ENCODE results near the gene WWC1. TPM values are rescaled to one million over a fixed set of nuclear protein-coding genes. Genes with fewer than 3 reads are reported as not detected.

WWC1 gene
- polyA plus RNA-seq, 6 donors from 2014 or later = 0.45 TPM; not detected in 5

DNA sequence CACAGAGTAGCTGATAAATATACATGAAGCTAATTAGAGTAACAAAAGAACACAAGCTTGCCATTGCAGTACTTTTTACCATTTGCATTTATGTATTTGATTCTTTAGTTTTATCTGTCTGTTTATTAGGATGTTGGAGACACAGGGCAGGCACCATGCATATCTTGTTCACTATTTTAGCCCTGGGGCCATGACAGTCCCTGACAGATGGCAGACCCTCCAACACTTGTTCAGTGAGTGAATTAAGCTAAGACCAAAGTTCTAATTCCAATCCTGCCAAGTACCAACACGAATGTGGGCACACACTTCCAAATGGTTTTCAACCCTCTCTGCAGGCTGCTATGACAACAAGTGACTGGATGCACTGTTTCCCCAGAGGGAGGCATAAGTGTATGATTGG is 182.9 kb downstream of the WWC1 start:
- Mint-ChIP-seq H3K4me1 (no peaks in the 10 kb centered on the region), H3K27me3 (peaks cover 6 to 32% (median 30%) of the 10 kb centered on the region in 3 donors), H3K9me3 (peaks cover 0 to 2% (median 0%) of the 10 kb centered on the region in 7 donors), H3K36me3 (no peaks in the 10 kb centered on the region), H3K27ac (no peak overlapping the region), H3K4me3 (no peak overlapping the region)
- no peak for ATAC-seq (ENCODE audit: low read depth in 2 of 2)
- no peak for DNase-seq

GRCh38 chr5:168477060-168477459 is 185.6 kb downstream of the WWC1 start:
- no peak for ATAC-seq (ENCODE audit: low read depth in 2 of 2)
- Mint-ChIP-seq H3K9me3 (no peaks in the 10 kb centered on the region), H3K27ac (no peak overlapping the region), H3K4me1 (peaks cover 0 to 2% (median 0%) of the 10 kb centered on the region in 3 donors), H3K4me3 (no peak overlapping the region), H3K36me3 (no peaks in the 10 kb centered on the region), H3K27me3 (peaks cover 14 to 43% (median 27%) of the 10 kb centered on the region in 3 donors)
- DNase-seq = no peak

- no peak overlapping the region for H3K4me3 Mint-ChIP-seq
- no peak overlapping the region for H3K27ac Mint-ChIP-seq
- ATAC-seq (ENCODE audit: low read depth in 2 of 2) = no peak
- no peaks in the 10 kb centered on the region for H3K9me3 Mint-ChIP-seq
- DNase-seq = no peak
- peaks cover 23 to 57% (median 32%) of the 10 kb centered on the region in 3 donors for H3K27me3 Mint-ChIP-seq
- H3K36me3 Mint-ChIP-seq = no peaks in the 10 kb centered on the region
- H3K4me1 Mint-ChIP-seq = peaks cover 0 to 2% (median 0%) of the 10 kb centered on the region in 3 donors
These were observed 187.7 kb downstream of the WWC1 start for GRCh38 chr5:168479166-168479565.

DNA sequence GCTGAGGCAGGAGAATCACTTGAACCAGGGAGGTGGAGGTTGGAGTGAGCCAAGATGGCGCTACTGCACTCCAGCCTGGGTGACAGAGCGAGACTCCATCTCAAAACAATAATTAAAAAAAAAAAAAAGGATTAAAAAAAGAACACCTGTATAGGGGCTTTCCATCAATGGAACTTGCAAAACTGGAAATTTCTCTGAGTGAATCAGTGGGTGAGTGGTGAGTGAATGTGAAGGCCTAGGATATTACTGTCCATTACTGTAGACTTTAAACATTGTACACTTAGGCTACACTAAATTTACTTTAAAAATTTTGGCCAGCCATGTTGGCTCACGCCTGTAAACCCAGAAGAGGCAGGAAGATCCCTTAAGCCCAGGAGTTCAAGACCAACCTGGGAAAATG is 189.2 kb downstream of the WWC1 start:
- no peak overlapping the region for H3K4me3 Mint-ChIP-seq
- no peaks in the 10 kb centered on the region for H3K9me3 Mint-ChIP-seq
- no peak for ATAC-seq (ENCODE audit: low read depth in 2 of 2)
- peaks cover 23 to 57% (median 32%) of the 10 kb centered on the region in 3 donors for H3K27me3 Mint-ChIP-seq
- peaks cover 4 to 8% (median 7%) of the 10 kb centered on the region in 3 donors for H3K4me1 Mint-ChIP-seq
- DNase-seq = no peak
- H3K36me3 Mint-ChIP-seq = no peaks in the 10 kb centered on the region
- H3K27ac Mint-ChIP-seq = no peak overlapping the region

DNA sequence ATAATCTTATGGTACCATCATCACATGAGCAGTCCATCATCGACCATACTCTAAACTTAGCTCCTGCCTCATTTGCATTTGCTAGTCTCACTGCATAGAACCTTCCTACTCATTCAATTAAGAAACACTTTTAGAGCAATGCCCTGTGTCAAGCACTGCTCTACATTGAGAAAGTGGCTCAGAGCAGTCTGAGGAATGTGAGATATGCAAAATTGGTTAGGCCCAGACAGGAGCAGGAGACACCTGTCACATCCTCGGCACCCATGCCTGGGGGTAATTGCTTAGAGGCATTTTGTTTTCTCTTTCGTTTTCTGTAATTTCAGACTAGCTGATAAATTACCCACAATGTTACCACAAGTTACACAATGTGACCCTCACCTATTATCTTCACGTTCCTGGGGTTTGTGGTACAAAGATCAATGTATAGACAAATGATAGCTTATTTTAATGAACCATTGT is 189.9 kb downstream of the WWC1 start:
- no peak overlapping the region for H3K27ac Mint-ChIP-seq
- H3K4me1 Mint-ChIP-seq = peaks cover 12 to 16% (median 15%) of the 10 kb centered on the region in 3 donors
- no peaks in the 10 kb centered on the region for H3K9me3 Mint-ChIP-seq
- peak overlapping the region in 1 of 8 donors; percentile 0 for H3K4me3 Mint-ChIP-seq
- no peak for DNase-seq
- H3K27me3 Mint-ChIP-seq = peaks cover 23 to 57% (median 32%) of the 10 kb centered on the region in 3 donors
- H3K36me3 Mint-ChIP-seq = peaks cover 0 to 5% of the 10 kb centered on the region in 2 donors
- peak in 1 of 2 donors; percentile 67 for ATAC-seq (ENCODE audit: low read depth in 2 of 2)

DNA sequence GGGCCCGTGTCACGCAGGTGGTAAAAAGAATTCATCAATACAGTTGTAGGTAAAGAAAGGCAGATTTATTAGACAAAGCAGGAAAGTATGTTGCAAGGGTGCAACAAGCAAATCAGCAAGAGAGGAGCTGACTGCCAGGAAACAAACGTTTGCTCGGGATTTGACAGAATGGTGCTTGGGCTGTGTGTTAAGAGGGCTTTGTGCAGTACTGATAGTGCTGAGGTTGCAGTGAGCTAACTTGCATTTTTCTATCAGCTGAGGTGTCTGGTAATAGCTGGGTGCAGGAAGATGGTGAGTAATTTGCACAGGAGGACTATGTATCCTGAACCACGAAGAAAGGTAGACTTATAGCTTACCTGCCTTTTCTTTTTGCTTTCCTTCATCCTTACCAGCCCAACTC is 190.9 kb downstream of the WWC1 start:
- ATAC-seq (ENCODE audit: low read depth in 2 of 2) = no peak
- Mint-ChIP-seq H3K4me3 (no peak overlapping the region), H3K4me1 (peaks cover 19 to 26% (median 25%) of the 10 kb centered on the region in 3 donors), H3K27ac (no peak overlapping the region), H3K27me3 (peaks cover 20 to 51% (median 26%) of the 10 kb centered on the region in 3 donors), H3K36me3 (peaks cover 0 to 6% of the 10 kb centered on the region in 2 donors), H3K9me3 (no peaks in the 10 kb centered on the region)
- no peak for DNase-seq

DNA sequence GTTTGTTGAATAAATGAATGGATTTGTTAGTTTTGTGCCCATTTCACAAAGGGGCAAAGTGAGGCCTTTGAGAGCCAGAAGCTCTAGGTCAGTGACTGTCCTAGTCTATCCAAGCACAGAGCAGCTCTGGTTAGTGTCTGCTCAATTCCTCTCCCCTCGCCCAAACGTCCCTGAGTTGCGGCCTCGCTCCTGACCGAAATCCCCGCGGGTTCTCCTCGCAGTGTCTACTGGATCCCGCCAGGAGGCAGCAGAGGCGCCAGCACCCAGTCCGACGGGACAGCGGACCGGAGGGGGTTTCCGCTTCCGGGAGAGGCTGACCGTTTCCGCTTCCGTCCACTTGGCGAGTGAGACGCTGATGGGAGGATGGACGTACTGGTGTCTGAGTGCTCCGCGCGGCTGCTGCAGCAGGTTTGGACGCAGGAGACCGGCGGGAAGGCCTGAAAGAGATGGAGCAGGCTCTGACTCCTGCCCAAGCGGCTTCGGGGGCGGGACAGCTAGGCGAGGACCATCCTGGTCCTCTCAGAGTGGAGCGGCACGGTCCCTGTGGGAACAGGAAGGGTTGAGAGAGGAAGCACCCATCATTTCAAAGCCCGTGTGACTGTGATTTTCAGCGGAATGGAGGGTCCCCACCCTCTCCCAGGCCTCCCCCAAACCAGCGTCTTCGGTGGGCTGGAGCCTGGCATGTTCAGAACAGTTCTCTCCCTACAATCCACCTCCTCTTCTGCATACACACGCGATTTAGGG is 194.9 kb downstream of the WWC1 start, which contains the start of gene RARS1:
Gene RARS1, plus strand, starts transcription at position 336 of the 744 bp plus-strand sequence. Its CDS starts 28 bp downstream, at position 364.
- peak; percentile 74 for DNase-seq
- H3K9me3 Mint-ChIP-seq = no peaks in the 10 kb centered on the region
- H3K27me3 Mint-ChIP-seq = peaks cover 16 to 21% (median 16%) of the 10 kb centered on the region in 3 donors
- peak within 1 kb of the TSS; percentile 84 to 98 (median 92) for H3K27ac Mint-ChIP-seq
- peaks cover 12 to 18% of the 10 kb centered on the region in 2 donors for H3K36me3 Mint-ChIP-seq
- peak within 1 kb of the TSS; percentile 97 to 100 (median 100) for H3K4me3 Mint-ChIP-seq
- H3K4me1 Mint-ChIP-seq = peaks cover 24 to 41% (median 31%) of the 10 kb centered on the region in 3 donors
- peak; percentile 83 to 86 for ATAC-seq (ENCODE audit: low read depth in 2 of 2)

DNA sequence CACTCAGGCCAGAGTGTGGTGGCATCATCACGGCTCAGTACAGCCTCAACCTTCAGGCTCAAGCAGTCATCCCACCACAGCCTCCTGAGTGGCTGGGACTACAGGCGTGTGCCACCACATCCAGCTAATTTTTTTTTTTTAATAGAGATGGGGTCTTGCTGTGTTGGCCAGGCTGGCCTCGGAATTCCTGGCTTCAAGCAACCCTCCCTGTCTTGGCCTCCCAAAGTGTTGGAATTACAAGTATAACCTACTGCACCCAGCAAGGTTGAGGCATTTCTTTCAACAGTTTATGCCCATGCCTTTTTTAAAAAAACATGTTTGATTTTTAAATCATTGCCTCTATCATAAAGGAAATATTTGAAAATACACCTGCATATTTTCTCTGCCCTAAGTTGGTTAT is 197.6 kb downstream of the WWC1 start:
- Mint-ChIP-seq H3K4me1 (peaks cover 24 to 39% (median 31%) of the 10 kb centered on the region in 3 donors), H3K27me3 (no peaks in the 10 kb centered on the region)

DNA sequence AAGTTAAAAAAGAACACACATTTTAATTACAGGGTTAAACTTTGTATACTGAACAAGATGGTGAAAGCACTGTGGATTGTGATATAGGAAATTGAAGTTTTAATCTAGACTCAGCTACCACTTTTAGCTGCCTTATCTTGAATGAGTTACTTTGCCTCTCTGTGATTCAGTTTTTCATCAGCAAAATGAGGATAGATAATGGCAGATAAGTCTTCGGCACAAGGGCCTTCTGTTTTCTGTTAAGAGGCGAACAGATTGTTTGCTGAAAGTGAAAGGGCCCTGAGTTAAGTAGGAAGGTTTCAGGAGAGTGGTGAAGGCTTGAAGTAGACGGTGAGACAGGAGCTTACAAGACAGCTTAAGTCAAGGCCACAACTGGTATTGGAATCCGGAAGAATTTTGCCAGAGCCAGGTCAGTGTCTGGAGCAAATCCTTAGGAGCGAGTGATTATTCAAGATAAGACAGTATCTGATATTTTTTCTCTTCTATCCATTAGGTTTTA is 202.7 kb downstream of the WWC1 start:
- Mint-ChIP-seq H3K27me3 (no peaks in the 10 kb centered on the region), H3K4me3 (no peak overlapping the region), H3K4me1 (peaks cover 4 to 6% (median 4%) of the 10 kb centered on the region in 3 donors), H3K36me3 (peaks cover 22 to 39% of the 10 kb centered on the region in 2 donors), H3K9me3 (no peaks in the 10 kb centered on the region), H3K27ac (peak overlapping the region in 1 of 6 donors; percentile 25)
- ATAC-seq (ENCODE audit: low read depth in 2 of 2) (no peak), DNase-seq (no peak)

More for the DNA sequence above, 197.6 kb downstream of the WWC1 start:
- Mint-ChIP-seq H3K9me3 (no peaks in the 10 kb centered on the region), H3K4me3 (peak overlapping the region in 2 of 8 donors; percentile 9 to 72), H3K27ac (no peak overlapping the region), H3K36me3 (peaks cover 12 to 23% of the 10 kb centered on the region in 2 donors)
- DNase-seq (no peak), ATAC-seq (ENCODE audit: low read depth in 2 of 2) (no peak)

GRCh38 chr5:168502563-168503237 is 211.3 kb downstream of the WWC1 start:
- no peaks in the 10 kb centered on the region for H3K27me3 Mint-ChIP-seq
- H3K4me3 Mint-ChIP-seq = no peak overlapping the region
- H3K36me3 Mint-ChIP-seq = peaks cover 26 to 40% of the 10 kb centered on the region in 2 donors
- ATAC-seq (ENCODE audit: low read depth in 2 of 2) = no peak
- no peaks in the 10 kb centered on the region for H3K4me1 Mint-ChIP-seq
- no peaks in the 10 kb centered on the region for H3K9me3 Mint-ChIP-seq
- no peak for DNase-seq
- no peak overlapping the region for H3K27ac Mint-ChIP-seq

- Mint-ChIP-seq H3K9me3 (peaks cover 0 to 21% (median 14%) of the 10 kb centered on the region in 7 donors), H3K36me3 (peaks cover 61 to 66% of the 10 kb centered on the region in 2 donors), H3K4me1 (peaks cover 0 to 4% (median 0%) of the 10 kb centered on the region in 3 donors), H3K27me3 (no peaks in the 10 kb centered on the region), H3K4me3 (no peak overlapping the region), H3K27ac (no peak overlapping the region)
- DNase-seq (no peak), ATAC-seq (ENCODE audit: low read depth in 2 of 2) (no peak)
These were observed 222.5 kb downstream of the WWC1 start for GRCh38 chr5:168513861-168514428.
